Astrocyte of the cerebellum (primary cell): ENCODE measurements around the gene FNIP2.
"Not testable (repeated sequence)": the region's sequence is repeated elsewhere in the genome, so short reads cannot be mapped to it uniquely, and the experiment has no call there.

Experiments
- DNase-seq: peaks from one replicate; pipeline ENCODE4 v3.0.0-alpha.2; 2011; ENCODE audit warnings: low read depth
- H3K4me3 ChIP-seq: 2 replicates; pipeline ENCODE4 v1.5.1; 2011; ENCODE audit warnings: mild to moderate bottlenecking, low read depth, low read length, moderate library complexity
- CTCF ChIP-seq: IDR thresholded peaks from 2 replicates; pipeline ENCODE4 v1.5.1; 2012; ENCODE audit warnings: low read length, low read depth, moderate library complexity, mild to moderate bottlenecking; ENCODE audit errors: missing control alignments
- in situ Hi-C: cut with HindIII; loops from 2 replicates; pipeline ENCODE4 v1.10.0; 2017; ENCODE audit warnings: low sequenced_read_pairs

Gene FNIP2

DNA sequence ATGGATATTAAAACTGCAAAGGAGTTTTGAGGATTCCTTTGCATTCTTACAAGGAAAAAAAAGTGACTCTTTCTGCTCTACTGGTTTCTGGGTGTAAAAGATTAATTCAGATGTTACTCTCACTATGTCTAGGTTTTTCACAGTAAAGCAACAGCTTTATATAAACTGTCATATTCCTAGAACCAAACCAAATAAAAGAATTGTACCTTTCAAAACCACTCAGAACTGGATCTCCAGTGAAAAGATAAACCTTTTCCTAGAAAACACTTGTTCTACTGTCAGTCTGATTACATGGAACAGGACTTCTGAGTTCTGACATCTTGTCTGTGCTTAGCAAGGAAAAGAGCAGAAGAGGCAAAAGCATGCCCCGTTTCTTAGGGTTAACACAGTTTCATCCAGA lies 40.6 kb upstream of the FNIP2 start:
- no peak for TF ChIP-seq CTCF
- H3K4me3 ChIP-seq, result no peak overlapping the region
- in situ Hi-C loops, result no loop called here
- no peak for DNase-seq

- TF ChIP-seq CTCF, result peak; percentile 88
- DNase-seq, result peak; percentile 52
- no peak overlapping the region for H3K4me3 ChIP-seq
- in situ Hi-C loops, result no loop called here
These were observed 38.9 kb upstream of the FNIP2 start for GRCh38 chr4:158729716-158730559.

GRCh38 chr4:158738866-158739265 lies 30.0 kb upstream of the FNIP2 start:
- no peak for TF ChIP-seq CTCF
- DNase-seq, result no peak
- in situ Hi-C loops, result no loop called here
- no peak overlapping the region for H3K4me3 ChIP-seq

DNA sequence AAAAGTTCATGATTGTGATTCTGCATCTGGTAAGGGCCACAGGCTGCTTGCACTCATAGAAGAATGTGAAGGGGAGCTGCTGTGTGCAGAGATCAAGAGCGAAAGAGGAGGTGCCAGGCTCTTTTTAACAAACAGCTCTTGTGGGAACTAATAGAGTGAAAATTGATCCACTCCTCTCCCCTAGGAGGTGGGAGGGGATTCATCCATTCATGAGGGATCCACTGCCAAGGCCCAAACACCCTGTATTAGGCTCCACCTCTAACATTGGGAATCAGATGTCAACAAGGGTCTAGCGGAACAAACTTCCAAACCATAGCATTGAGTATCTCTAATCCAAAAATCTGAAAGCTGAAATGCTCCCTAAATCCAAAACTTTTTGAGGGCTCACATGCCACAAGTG lies 29.2 kb upstream of the FNIP2 start:
- H3K4me3 ChIP-seq, result no peak overlapping the region
- no peak for TF ChIP-seq CTCF
- in situ Hi-C loops, result no loop called here
- DNase-seq, result no peak

- no peak for DNase-seq
- in situ Hi-C loops, result no loop called here
- no peak for TF ChIP-seq CTCF
- no peak overlapping the region for H3K4me3 ChIP-seq
These were observed 27.4 kb upstream of the FNIP2 start for GRCh38 chr4:158741326-158742021.

DNA sequence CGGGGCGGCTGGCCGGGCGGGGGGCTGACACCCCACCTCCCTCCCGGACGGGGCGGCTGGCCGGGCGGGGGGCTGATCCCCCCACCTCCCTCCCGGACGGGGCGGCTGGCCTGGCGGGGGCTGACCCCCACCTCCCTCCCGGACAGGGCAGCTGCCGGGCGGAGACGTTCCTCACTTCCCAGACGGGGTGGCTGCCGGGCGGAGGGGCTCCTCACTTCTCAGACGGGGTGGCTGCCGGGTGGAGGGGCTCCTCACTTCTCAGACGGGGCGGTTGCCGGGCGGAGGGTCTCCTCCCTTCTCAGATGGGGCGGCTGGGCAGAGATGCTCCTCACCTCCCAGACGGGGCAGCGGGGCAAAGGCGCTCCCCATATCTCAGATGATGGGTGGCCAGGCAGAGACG lies 22.3 kb upstream of the FNIP2 start:
- H3K4me3 ChIP-seq, DNase-seq, in situ Hi-C loops: not testable (repeated sequence)

- no peak for TF ChIP-seq CTCF
- no peak overlapping the region for H3K4me3 ChIP-seq
- in situ Hi-C loops, result no loop called here
- peak; percentile 92 for DNase-seq
These were observed 18.4 kb upstream of the FNIP2 start for GRCh38 chr4:158750379-158750778.
